ENCODE measurements around the gene ATXN7L2. TPM values are rescaled to one million over a fixed set of nuclear protein-coding genes. Genes with fewer than 3 reads are reported as not detected.

Gene ATXN7L2
- total RNA-seq, 1 experiment from 2014 or later: 17.3 TPM

- no peak overlapping the region for H3K23ac ChIP-seq (ENCODE audit: insufficient read length, low read depth, low read length)
Measured at GRCh38 chr1:109468061-109468460, 15.6 kb upstream of the ATXN7L2 start.

More at GRCh38 chr1:109468061-109468460, 15.6 kb upstream of the ATXN7L2 start:
- Histone ChIP-seq H3K27me3 (ENCODE audit: insufficient read depth, low read length) (peaks cover 14% of the 10 kb centered on the region; the same call in 1 of the 2 replicates), H3K4ac (ENCODE audit: low read depth, low read length) (no peak overlapping the region), H3K79me1 (ENCODE audit: insufficient read depth, low read depth, low read length, poor library complexity, severe bottlenecking) (no peaks in the 10 kb centered on the region), H2AK5ac (ENCODE audit: insufficient read length, low read length) (no peak overlapping the region), H2BK20ac (ENCODE audit: low read depth, low read length, poor library complexity, severe bottlenecking) (no peak overlapping the region), H3K9me3 (ENCODE audit: control insufficient read depth, low read depth, low read length) (no peaks in the 10 kb centered on the region), H4K8ac (replicated peaks; ENCODE audit: insufficient read length, low read depth, low read length) (no peak overlapping the region), H3K56ac (ENCODE audit: insufficient read length, low read depth, low read length) (no peak overlapping the region), H4K20me1 (ENCODE audit: control insufficient read depth, insufficient read depth, insufficient read length) (no peaks in the 10 kb centered on the region), H2BK12ac (ENCODE audit: insufficient read length, low read depth, low read length) (no peak overlapping the region), H3K9ac (ENCODE audit: extremely low read depth, insufficient read length, low read length) (no peak overlapping the region), H3K14ac (ENCODE audit: insufficient read depth, low read length) (no peak overlapping the region), H2AFZ (ENCODE audit: low read length) (no peak overlapping the region), H3K27ac (ENCODE audit: insufficient read length, low read depth, low read length) (no peak overlapping the region), H2BK15ac (ENCODE audit: low read depth, low read length) (no peak overlapping the region), H3T11ph (ENCODE audit: low read length) (no peak overlapping the region), H3K4me2 (ENCODE audit: insufficient read depth, insufficient read length, low read length) (no peak overlapping the region), H3K79me2 (ENCODE audit: insufficient read depth, low read length) (no peaks in the 10 kb centered on the region), H3K4me1 (ENCODE audit: insufficient read depth, low read length) (no peaks in the 10 kb centered on the region; the same call in 1 of the 2 replicates), H4K91ac (ENCODE audit: insufficient read length, low read depth, low read length) (no peak overlapping the region), H3K23me2 (ENCODE audit: insufficient read length, low read depth, low read length, poor library complexity, severe bottlenecking) (peaks cover 15% of the 10 kb centered on the region), H2BK120ac (ENCODE audit: low read depth, low read length, poor library complexity, severe bottlenecking) (no peak overlapping the region), H2BK5ac (ENCODE audit: insufficient read length, low read length) (no peak overlapping the region), H4K5ac (ENCODE audit: insufficient read length, low read depth, low read length) (no peak overlapping the region), H3K18ac (ENCODE audit: insufficient read length, low read depth, low read length) (no peak overlapping the region)
- DNase-seq: no peak
- Mint-ChIP-seq H3K27ac (no peak overlapping the region; a peak in 1 of 7 replicates), H3K4me3 (0 out of 5 replicates have a peak overlapping the region, but pooled peaks of 1 of the 2 experiments have one; percentile 35), H3K27me3 (ENCODE audit: low read depth) (peaks cover 75% of the 10 kb centered on the region), H3K36me3 (ENCODE audit: insufficient read depth in 1 of 3, low read depth in 3 of 3) (no peaks in the 10 kb centered on the region), H3K9me3 (peaks cover 0 to 3% of the 10 kb centered on the region in 2 experiments; a peak in 1 of 5 replicates), H3K4me1 (peaks cover 21 to 22% of the 10 kb centered on the region in 2 experiments)
- no peak for TF ChIP-seq CTCF (conservative IDR thresholded peaks at IDR 0.05)
- no CpG with 5 or more reads among the region's 1 CpG for WGBS (ENCODE audit: extremely low coverage, insufficient read length, low lambda C conversion rate)

All from H9 (cell line).